Pancreas (tissue), 10 donors: Measurements from ENCODE around the gene ADAD2. TPM values are rescaled to one million over a fixed set of nuclear protein-coding genes. Genes with fewer than 3 reads are reported as not detected.

Experiments
- ATAC-seq, 4 donors: fragments of 200-7000 bp; cut with Tn5 transposase; one replicate each; pipeline versions ENCODE4 v1.8.0 to v1.9.1; 2020; ENCODE audit warnings: mild to moderate bottlenecking in 4 of 4, moderate library complexity in 4 of 4
- DNase-seq, 6 donors: peaks; one replicate each; pipeline ENCODE4 v3.0.0-alpha.2; 2020
- FAIRE-seq: peaks from 2 replicates; lab custom pipeline; 2012; peaks lifted over from hg19 to GRCh38; lab: Jason Lieb, UNC
- H3K27ac ChIP-seq, 4 donors: fragments of 200-600 bp; sonication (generic); 1 replicate in 3 of 4; 2 replicates in 1 of 4; pipeline versions ENCODE4 v1.5.0 to v1.8.0; 2020
- H3K27me3 ChIP-seq, 4 donors: fragments of 200-600 bp; one replicate each; pipeline ENCODE4 v1.8.0; 2021
- H3K36me3 ChIP-seq, 3 donors: fragments of 200-600 bp; sonication (generic) in 1 of 3; one replicate each; pipeline versions ENCODE4 v1.5.0 to v1.8.0; 2020 to 2021
- H3K4me1 ChIP-seq, 3 donors: fragments of 200-600 bp; one replicate each; pipeline ENCODE4 v1.8.0; 2021
- H3K4me3 ChIP-seq, 4 donors: fragments of 200-600 bp; sonication (generic) in 2 of 4; one replicate each; pipeline versions ENCODE4 v1.5.0 to v1.8.0; 2020 to 2021
- H3K9me3 ChIP-seq, 4 donors: fragments of 200-600 bp; one replicate each; pipeline ENCODE4 v1.8.0; 2021
- WGBS, 2 donors: extraction: QIAGEN DNeasy Blood & Tissue Kit; methylation state at CpG; one replicate each; pipeline ENCODE4 v1.1.7; 2013; 5-methylcytosine and 5-hydroxymethylcytosine counted together
- intact Hi-C, 3 donors: fragments of 100-400 bp; cut with DNase I; formaldehyde crosslinking; loops; one replicate each; pipeline versions ENCODE4 v1.11.1 to v1.14.2; 2022
- polyA plus RNA-seq, 2 donors: library from polyadenylated mRNA; stranded (reverse); fragments of 200-250 nt; gene quantifications; one replicate each; pipeline ENCODE4 v1.2.3, GENCODE V29; 2013
- total RNA-seq, 6 donors: library from RNA; stranded (reverse); fragmentation: NEBNext Ultra II Directional in 4 of 6; extraction: Animal tissue kit (Norgen Biotek cat#: 25700) in 4 of 6; gene quantifications; one replicate each; pipeline versions ENCODE4 v1.2.1 to v1.2.4, GENCODE V29; 2021 to 2023
- TF ChIP-seq, protein P1 (sequence below), 4 donors: fragments of 200-600 bp; sonication (generic) in 3 of 4; IDR thresholded peaks; one replicate each; pipeline versions ENCODE4 v1.5.0 to v1.8.0; 2021; ENCODE audit warnings: antibody characterized with exemption in 4 of 4
- donor health status: healthy with polysubstance abuse.
- donor health status: DM: no; HTN: no; CAD: no; lungs with moderate emphysema.
- donor health status: DM: no; HTN: no; CAD: no.
- donor health status: control.
- donor health status: control.
- donor health status: Bipolar disorder and iron deficiency.
- donor health status: DM: yes; HTN: yes; CAD: no.
- donor health status: DM: no; HTN: no; CAD: no.
- donor health status: DM: no; HTN: no; CAD: no.
- donor health status: DM: yes; HTN: yes; CAD: no.

ADAD2 gene
- total and polyA plus RNA-seq, 8 donors = 0.19 to 3.8 (median 1.3) TPM; not detected in 4

DNA sequence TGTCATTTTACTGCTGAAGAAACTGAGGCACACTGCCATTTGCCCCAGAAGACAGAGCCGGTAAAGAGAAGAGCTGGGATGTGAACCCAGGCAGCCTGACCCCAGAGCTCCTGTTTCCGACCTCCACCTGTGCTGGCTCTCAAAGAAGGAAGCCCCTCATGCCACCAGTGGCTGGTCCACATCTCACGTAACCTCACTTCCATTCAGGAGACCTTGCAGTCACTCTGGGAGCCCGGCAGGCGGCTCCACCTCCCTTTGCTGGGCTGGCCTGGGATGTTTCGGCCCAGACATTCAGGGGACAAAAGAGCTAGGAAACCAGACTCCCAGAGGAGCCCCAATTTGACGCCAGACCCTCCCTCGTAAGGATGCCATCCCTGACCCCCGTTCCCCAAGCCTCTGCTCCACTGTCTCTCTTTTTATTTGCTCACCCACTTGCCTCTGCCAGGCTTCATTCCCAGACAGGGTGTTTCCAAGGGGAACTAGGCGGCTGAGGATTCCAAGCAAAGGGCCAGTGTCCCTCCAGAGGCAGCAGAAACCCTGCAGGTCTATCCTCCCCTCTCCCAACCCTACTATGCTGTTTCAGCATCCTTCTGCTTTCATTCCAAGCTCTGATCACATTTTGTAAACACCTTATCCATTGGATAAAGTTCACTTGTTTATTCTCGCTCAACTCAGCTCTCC is 6.9 kb upstream of the ADAD2 start:
- no peak overlapping the region for H3K4me3 ChIP-seq
- TF ChIP-seq, protein P1, sequence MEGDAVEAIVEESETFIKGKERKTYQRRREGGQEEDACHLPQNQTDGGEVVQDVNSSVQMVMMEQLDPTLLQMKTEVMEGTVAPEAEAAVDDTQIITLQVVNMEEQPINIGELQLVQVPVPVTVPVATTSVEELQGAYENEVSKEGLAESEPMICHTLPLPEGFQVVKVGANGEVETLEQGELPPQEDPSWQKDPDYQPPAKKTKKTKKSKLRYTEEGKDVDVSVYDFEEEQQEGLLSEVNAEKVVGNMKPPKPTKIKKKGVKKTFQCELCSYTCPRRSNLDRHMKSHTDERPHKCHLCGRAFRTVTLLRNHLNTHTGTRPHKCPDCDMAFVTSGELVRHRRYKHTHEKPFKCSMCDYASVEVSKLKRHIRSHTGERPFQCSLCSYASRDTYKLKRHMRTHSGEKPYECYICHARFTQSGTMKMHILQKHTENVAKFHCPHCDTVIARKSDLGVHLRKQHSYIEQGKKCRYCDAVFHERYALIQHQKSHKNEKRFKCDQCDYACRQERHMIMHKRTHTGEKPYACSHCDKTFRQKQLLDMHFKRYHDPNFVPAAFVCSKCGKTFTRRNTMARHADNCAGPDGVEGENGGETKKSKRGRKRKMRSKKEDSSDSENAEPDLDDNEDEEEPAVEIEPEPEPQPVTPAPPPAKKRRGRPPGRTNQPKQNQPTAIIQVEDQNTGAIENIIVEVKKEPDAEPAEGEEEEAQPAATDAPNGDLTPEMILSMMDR (IDR thresholded peaks at IDR 0.05) = no peak
- no peak for FAIRE-seq
- intact Hi-C loops = loop anchor here in 1 of 3 donors (10.0 kb wide), 1 partner anchor 99 kb away; no protein-coding TSS in a partner anchor
- ATAC-seq = no peak
- no peak for DNase-seq
- H3K4me1 ChIP-seq = peaks cover 4 to 16% (median 12%) of the 10 kb centered on the region in 3 donors
- no peak overlapping the region for H3K27ac ChIP-seq
- H3K27me3 ChIP-seq = no peaks in the 10 kb centered on the region
- peaks cover 0 to 25% (median 12%) of the 10 kb centered on the region in 3 donors for H3K36me3 ChIP-seq
- 74 to 77% methylated on average over 11 of the region's 11 CpGs for WGBS, 2 donors
- H3K9me3 ChIP-seq = no peaks in the 10 kb centered on the region

DNA sequence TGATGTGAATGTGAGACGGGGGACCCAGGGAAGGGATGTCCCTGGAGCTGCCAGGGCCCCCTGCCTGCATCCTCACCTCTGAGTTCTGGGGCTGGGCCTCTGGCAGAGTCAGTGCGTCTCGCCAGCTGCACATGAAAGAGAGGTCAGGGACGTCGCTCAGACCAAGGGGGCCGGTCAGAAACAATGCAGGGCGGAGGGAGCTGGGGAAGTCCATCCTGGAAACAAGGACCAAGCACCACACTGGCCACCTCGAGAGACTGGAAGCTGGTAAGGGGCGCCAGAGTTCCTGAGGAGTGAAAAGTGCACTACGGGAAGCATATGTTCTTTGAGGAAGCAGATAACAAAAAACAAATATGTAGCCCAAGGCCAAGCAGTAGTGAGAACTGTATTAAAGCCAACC is 6.2 kb upstream of the ADAD2 start:
- ATAC-seq = peak in 2 of 4 donors; percentile 23 to 27
- Histone ChIP-seq H3K9me3 (no peaks in the 10 kb centered on the region), H3K27ac (peak overlapping the region in 1 of 4 donors; percentile 5), H3K36me3 (peaks cover 0 to 25% (median 12%) of the 10 kb centered on the region in 3 donors), H3K4me1 (peaks cover 4 to 16% (median 12%) of the 10 kb centered on the region in 3 donors), H3K27me3 (no peaks in the 10 kb centered on the region), H3K4me3 (no peak overlapping the region)
- WGBS, 2 donors = 41 to 47% methylated on average over 10 of the region's 10 CpGs
- TF ChIP-seq, protein P1 (IDR thresholded peaks at IDR 0.05) = no peak
- no peak for FAIRE-seq
- intact Hi-C loops = loop anchor here in 1 of 3 donors (10.0 kb wide), 1 partner anchor 100 kb away; no protein-coding TSS in a partner anchor
- no peak for DNase-seq

DNA sequence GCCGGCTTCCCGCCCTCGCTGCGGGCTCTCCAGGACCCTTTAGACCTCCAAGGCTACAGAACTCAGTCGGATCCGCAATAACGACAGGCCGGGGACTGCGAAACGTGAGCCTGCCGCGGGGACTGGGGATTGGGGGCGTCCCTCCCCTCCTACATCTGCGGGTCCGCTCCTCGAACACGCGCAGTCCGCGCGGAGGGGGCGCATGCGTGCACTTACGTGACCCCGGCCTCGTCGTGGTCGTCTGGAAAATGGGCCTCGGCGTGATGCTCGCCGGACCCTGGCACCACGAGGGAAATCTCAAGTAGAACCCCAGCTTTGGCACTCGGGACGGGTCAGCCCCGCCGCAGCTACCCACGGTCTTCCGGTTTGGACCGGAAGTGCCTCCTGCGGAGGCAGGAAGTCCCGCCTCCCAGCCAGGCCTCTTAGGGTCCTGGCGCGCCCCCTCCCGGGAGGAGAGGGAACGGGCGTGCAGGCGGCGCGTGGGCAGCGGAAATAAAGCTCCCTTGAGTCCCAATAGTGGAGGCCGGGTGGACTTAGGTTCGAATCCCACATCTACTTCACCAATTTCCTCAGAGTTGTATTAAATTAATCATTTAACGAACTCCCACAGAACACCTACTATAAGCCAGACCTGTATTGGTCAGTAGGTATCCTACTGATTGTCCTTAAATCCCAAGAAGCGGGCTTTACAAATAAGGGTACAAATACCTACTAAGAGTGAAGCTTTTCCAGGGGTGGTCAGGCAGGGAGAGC is 4.1 kb upstream of the ADAD2 start, which contains the start of gene TAF1C:
Gene TAF1C (minus strand): TSS at position 373 of the 753 bp plus-strand sequence. CDS start 2,069 bp downstream, outside the sequence.
- Histone ChIP-seq H3K27me3 (no peaks in the 10 kb centered on the region), H3K4me1 (peaks cover 4 to 16% (median 12%) of the 10 kb centered on the region in 3 donors), H3K27ac (peak within 1 kb of the TSS in 2 of 4 donors; percentile 22 to 41), H3K4me3 (peak within 1 kb of the TSS; percentile 57 to 99 (median 92)), H3K9me3 (no peaks in the 10 kb centered on the region), H3K36me3 (peaks cover 0 to 10% (median 6%) of the 10 kb centered on the region in 3 donors)
- DNase-seq (peak; percentile 85 to 96 (median 92)), FAIRE-seq (no peak), ATAC-seq (peak; percentile 98 to 99 (median 99))
- TF ChIP-seq, protein P1 (IDR thresholded peaks at IDR 0.05) = peak; percentile 84 to 97 (median 90)
- WGBS, 2 donors = 2 to 3% methylated on average over 48 to 55 of the region's 55 CpGs
- intact Hi-C loops = loop anchor here in 1 of 3 donors (10.0 kb wide), 1 partner anchor 102 kb away; no protein-coding TSS in a partner anchor

DNA sequence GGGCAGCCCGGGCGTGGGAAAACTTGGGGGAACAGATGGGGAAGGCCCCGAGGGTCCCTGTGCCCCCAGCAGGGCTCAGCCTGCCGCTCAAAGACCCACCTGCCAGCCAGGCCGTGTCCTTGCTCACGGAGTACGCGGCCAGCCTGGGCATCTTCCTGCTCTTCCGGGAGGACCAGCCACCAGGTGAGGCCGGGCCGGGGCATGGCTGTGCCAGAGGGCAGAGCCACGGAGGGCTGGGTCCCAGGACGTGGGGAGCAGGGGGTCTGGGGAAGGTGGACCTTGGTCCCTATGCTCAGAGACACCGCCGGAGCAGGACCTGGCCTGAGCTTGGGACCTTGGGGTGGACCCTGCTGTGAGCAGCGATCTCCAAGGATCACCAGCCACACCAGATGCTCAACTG is 509 bp downstream of the ADAD2 start:
- FAIRE-seq = no peak
- H3K27me3 ChIP-seq = no peaks in the 10 kb centered on the region

More for the DNA sequence above, 509 bp downstream of the ADAD2 start:
- no peaks in the 10 kb centered on the region for H3K4me1 ChIP-seq
- no peaks in the 10 kb centered on the region for H3K36me3 ChIP-seq
- no peaks in the 10 kb centered on the region for H3K9me3 ChIP-seq
- no peak overlapping the region for H3K27ac ChIP-seq
- WGBS, 2 donors = 84 to 87% methylated on average over 16 of the region's 16 CpGs
- intact Hi-C loops = no loop called here
- TF ChIP-seq, protein P1 (IDR thresholded peaks at IDR 0.05) = no peak
- peak in 1 of 6 donors; percentile 54 for DNase-seq
- H3K4me3 ChIP-seq = no peak overlapping the region
- ATAC-seq = no peak
